ENCODE data around the gene SCFD2. TPM values are rescaled to one million over a fixed set of nuclear protein-coding genes. Genes with fewer than 3 reads are reported as not detected.
A peak's percentile ranks its signal among the peaks of the same experiment; 100 is the strongest.

Gene SCFD2
- polyA plus RNA-seq, 1 donor: 10.3 TPM

DNA sequence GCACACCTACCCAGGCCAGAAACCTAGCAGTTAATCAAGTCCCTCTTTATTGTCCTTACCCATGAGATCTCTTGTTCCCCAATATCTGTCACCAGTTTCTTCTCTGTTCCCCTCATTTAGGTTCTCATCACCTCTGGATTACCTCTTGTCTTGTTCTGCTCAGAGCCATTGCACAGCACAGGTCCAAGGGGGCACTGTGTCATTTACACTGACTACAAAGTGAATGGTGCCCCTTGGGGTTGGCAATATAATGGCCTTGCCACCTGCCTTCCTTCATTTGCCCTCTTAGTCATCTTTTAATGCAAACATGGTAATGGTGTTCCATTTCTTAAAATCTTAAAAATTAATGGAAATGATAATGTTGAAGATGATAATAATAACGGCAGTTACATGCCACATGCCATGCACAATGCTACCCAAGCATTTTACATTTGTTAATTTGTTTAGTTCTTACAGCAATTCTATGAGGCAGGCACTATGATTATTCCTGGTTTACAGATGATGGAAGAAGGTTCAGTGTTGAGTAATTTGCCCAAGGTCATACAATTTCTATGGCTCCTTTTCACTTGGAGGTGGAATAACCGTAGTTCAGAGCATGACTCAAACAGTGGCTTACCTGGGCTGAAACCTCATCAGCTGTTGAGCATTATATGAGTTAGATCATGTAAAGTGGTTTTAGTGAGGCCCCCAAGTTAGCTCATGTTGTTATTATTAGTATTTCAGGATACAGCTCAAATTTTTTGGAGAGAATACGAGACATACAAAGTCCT, 385.9 kb downstream of the SCFD2 start:
- DNase-seq: no peak

DNA sequence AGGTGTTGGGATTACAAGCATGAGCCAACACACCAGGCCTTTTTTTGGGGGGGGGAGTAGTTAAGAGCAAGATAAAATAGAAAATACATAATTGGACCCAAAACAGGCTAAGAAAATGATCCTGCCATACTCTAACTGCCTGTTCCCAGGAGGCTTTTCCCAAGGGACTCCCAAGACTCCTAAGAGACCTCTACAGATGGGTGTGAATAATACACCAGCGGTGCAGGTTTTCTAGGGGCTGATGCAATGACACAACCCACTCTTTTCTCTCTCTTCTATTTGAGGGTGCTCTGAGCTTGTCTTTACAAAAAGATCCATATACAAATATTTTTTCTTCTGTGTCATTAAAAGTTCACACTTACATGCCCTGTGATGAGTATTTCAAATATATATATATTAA, 386.8 kb downstream of the SCFD2 start:
- DNase-seq: no peak

DNA sequence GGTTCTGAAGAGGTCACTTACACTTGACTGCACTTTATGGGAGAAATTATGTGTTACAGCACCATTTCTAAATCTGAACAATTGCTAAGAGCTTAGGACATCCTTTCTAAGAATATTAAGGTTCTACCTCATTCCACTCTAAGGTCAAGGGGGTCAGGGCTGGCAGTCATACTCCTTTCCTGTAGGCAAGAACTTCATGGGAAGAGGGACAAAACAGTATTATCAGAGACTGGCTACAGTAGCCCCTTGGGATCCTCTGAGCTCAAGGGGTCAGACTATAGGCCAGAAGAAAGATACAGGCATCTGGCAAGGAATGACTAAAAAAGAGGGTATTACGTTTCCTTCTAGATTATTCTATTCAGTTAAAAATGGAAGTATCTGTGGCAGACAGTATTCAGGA, 388.6 kb downstream of the SCFD2 start:
- no peak for DNase-seq

DNA sequence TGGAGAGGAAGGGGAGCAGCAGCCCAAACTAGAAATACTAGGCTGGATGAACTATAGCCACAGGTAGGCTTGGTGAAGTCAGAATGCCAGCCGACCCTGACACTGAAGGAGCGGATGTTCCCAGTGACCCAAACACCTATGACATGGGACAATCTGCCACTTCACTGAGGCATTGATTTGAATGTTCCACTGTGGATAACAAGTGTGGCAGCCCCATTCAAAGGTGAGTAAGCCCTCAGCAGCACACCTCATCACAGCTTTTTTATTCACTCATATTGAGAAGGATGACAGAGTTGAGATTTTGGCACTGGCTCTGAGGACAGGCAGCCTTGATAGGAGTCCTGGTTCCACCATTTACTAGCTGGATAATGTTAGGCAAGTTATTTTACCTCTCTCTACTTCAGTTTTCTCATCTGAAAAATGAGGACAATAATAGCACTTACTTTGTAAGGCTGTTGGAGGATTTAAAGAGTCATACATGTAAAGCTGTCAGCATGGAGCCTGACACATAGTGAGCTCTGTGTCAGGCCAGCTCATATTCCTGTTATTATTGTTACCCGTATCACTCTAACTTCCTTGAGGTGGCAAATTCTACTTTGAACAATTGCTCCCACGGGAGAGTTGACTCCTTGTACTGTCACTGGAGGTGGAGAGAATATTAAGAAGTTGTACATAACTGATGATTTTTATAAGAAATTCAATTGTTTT, 389.2 kb downstream of the SCFD2 start:
- no peak for DNase-seq

DNA sequence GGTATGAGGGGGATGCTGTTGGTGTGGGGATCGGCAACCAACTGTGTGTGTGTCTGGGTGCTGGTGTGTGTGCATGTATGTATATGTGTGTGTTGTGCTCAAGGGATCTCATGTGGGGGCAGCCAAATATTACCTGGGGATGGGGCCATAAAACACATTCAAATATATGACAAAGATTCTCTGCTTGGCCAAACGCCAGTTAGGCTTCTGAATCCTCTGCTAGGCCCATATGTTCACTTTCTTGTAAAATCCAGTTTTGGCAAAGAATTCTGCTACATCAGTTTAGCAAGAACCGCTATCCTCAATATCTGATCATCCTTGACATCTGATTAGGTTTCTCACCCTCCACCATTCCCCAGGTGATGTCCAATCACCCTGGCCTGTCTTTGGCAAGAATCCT, 397.2 kb downstream of the SCFD2 start:
- DNase-seq: no peak

DNA sequence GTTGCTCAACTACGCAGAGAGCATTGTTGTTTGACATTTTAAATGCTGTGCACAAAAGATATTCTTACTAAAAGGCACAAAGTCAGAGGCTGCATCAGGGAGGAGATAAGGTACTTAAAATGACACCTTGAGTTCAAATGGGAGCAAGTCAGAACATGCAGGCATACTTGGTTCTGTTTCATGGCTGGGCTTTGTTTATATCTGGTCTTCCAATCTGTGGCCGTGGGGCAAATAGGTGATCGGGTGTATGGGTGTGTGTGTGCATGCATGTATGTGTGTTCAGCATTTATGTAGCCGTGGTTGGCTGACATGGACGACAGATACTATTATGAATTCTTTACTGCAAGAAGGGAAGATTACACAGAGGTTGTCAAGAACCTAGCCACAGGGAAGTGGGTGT, 397.6 kb downstream of the SCFD2 start:
- DNase-seq: no peak

DNA sequence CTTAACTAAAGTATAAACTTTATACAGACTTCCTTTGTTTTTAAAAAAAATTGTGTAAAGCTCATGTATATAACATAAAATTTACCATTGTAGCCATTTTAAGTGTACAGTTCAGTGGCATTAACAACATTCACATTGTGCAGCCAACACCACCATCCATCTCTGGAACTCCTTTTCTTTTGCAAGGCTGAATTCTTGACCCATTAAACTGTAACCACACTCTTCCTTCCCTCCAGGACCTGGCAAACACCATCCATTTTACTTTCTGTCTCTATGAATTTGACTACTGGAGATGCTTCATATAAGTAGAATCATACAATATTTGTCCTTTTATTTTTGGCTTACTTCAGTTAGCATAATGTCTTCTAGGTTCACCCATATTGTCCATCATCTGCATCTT, 399.1 kb downstream of the SCFD2 start:
- no peak for DNase-seq

DNA sequence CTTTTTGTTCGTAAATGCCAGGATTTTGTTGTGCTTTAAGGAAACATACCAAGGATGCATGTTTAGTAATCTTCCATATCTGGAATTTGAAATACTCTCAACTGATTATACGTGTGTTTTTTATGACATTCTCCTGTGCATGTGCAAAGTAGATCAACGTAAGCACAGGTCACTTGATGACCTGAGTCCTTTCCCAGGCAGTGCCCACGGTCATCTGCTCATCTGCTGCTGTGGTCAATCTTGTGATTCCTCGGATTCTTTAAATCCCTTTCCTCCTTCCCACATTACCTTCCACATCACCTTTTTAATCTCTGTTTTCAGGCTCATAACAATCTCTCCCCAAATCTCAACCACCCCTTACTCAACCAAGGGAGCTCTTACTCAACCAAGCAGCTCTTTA, 399.7 kb downstream of the SCFD2 start:
- no peak for DNase-seq

DNA sequence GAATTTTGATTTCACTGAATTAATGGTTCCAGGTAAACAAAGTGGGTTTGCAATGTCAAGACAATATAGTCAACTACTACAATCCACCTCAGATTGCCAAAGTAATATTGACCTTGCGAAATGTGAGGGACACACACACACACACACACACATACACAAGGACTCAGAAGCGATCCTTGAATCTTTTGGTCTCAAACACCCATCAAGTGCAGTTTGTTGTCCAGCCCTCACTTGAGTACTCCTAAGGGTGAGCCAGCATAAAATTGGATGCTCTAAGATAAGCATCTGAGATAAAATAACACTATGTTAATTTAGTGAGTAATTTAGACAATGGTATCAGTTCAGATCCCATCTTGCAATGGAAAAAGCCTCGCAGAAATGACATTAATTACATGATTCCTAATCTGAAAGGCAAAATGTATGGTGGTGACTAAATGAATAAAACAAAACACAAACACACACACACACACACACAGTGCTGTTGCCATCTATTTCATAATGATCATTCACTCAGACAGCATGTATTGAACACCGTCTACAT, 401.2 kb downstream of the SCFD2 start:
- no peak for DNase-seq

DNA sequence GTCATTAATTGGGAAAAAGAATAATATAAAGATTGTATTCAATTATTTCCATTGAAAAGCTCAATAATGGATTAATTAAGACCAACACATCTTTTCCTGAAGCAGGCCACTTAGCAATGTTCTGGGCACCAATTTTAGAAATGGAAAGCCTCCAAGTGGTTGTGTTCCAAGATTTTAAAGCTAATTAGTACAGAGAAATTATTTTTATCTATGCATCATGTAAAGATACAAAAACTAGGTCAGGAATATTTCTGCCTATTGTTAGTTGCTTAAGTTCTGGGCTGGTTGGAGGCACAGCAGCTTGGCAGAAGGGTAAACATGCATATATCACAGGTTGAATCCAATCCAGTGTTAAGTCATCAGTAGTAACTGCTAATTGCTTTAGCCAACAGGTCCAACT, 401.9 kb downstream of the SCFD2 start:
- no peak for DNase-seq

DNA sequence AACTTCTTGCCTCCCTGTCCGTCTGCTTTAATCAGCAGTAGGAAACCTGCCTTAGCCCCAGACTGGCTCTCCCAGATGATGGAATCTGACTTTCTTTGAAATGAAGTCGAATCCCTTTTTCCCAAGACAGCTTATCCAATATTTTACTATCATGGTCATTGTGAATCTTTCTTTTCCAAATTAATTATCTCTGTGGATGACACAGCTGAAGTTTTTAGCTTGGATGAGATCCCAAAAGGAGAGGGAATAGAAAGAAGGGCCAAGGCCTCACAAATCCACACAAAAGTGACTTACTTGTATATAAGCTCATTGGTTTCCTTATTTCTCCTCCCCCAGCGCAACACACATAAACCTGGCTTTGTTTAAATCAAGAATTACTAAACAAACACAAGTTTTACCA, 403.1 kb downstream of the SCFD2 start:
- DNase-seq: no peak

DNA sequence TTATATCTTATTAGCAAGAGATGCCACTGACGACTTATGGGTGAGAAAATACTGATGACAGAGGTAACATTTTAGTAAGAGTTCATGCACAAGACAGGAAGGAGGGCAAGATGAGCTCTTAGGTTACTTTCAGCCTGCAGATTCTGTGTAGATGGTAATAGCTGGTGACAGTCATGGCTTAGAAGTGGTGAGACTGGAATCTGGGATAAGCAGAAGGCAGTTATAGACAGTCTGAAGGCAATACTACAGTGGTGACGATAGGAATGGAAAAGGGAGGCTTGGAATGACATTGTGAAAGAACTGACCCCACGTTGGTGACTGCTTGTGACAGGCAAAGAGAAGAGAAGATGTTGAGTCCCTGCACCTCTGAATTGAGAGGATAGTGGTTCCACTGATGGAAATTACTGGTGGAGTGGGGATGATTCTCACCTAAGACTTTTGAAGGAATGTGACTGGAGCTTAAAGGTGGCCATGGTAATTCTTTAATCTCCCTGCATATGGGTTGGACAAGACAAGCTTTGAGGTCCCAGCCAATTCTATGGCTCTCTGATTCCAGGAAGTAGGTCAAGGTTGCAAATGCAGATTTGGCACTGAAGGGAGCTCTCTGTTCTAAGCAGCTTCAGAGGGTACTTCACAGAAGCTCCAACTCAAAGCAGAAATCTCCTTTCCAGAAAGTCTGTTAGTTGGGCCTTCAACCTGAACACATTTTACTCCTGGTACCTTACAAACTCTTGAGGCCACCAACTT, 404.0 kb downstream of the SCFD2 start:
- no peak for DNase-seq

DNA sequence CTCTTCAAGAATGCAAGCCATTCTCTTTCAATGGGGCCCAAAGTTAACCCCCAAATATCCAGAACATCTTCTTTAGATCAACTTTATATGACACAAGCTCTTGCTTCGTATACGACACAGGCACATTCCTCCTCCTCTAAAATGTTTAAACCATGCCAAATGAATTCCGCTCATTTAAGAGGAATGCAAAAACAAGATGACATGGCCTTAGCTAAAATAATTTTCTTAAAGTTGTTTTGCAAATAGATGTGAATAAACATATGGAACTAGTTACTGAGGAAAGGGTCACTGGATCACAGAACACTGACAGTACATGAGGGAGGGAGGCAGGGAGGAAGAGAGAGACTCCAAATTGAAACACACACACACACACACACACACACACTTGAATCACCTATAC, 406.3 kb downstream of the SCFD2 start:
- no peak for DNase-seq

DNA sequence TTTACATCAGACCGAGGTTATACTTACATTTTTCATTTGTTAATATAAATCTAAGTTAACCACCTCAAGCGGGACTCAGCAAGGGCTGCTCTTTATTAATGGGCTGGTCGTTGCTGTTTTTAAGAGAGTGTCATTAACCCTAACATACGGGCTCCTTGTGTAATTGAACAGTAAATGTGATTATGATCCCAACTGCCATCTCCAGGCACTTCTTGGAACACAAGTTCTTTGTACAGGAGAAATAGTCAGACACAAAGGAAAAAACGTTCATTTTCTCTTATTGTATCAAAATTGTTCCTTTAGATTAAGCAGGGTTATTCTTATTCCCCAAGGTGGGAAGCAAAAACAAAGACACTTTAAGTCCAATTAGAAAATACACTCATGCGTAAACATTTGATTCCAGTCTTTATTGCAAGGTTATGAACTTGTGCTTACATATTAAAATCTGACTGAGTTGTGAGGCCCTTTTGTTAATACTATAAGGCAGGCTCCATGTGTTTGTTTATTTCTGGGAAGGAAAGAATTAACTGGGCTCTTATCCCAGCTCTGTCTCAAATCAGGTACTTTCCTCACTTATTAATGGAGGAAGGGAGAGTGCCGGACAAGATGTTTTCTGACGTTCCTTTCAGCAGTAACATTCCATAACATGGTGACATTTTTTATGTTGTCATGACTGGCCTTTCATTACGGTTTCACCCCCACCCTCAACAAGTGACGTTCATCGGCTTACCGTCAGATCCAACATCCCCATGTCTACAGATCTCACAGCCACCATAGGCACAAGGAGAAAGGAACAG, 407.8 kb downstream of the SCFD2 start:
- peak; percentile 33 for DNase-seq

DNA sequence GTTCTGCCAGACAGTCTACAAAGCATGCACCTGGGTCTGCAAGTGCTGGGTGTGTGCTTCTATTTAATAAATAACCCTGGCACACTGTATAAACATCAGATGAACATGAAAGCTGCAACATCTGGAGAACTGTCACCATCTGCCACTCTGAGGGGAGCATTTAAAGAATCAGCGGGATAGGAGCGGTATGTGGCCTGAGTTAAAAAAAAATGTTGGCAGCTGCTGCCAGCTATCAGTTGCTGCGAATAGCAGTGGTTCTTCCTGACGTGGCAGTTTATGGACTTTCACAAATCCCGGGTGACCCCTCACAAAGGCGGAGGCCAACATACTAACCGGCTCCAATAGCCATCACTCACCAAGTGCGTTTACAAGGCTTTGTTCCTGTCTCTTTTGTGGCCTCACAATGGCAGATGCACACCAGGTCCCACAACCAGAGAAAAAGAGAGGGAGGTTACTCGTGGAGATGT, 408.6 kb downstream of the SCFD2 start:
- peak; percentile 38 for DNase-seq

DNA sequence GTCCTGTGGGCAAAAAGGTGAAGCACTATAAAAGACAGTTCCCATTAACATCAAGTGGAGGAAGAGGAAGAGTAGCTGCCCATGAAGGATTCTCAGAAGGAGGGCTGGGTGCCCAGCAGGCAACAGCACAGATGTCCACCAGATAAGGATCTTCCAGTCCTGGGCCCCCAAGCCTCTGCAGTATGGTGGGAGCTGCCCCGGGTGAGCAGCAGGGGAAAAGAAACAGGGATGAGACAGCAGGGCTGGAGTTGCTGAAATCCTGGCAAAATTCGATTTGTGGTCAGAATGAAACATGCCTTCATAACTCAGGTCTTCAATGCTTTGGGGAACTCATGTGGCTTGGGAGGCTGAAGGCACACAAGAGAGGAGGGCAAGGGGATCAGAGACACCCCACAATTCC, 409.2 kb downstream of the SCFD2 start:
- DNase-seq: no peak

DNA sequence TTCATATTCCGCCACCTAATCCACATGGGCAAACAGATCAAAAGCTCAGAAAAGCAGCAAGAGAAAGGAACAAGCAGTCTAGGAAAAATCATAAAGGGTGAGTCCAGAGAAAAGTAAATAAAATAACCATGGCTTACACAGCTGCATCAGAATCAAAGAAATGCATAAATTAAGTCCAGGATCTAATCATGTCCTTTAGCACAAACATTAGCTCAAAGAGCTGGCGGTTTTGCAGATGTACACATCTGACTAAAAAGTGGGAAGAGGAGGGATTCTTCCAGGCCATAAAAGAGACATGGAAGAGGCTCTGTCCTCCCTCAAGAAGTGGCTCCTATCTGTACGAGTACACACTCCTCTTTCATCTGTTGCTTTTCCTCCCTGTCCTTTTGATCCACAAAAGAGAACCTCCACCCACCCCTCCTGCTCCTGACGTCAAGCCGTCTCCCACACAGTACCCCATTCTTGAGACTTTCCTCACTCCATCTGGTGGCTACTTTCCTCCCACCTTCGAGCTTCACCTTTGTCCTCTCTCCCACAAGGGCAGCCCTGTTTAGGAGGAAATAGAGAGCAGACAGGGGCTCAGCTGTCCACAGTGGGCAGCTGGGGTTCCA, 411.2 kb downstream of the SCFD2 start:
- no peak for DNase-seq

DNA sequence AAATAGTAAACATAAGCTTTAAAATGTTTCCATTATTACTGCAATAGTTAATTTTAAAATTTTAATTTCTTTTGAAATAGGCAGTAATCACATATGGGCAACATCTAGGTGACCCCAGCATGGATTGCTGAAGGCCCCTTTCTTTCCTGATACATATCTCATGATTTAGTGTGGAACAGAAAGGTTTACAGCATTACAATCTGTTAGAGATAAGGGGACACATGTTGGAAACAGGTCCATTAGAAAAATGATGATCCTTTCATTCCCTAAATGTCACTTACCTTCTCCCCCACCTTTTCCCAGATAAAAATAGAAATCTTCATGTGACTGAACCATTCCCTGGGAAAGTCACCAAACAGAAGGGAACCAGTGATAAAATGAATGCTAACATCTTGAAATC, 413.3 kb downstream of the SCFD2 start:
- DNase-seq: no peak

DNA sequence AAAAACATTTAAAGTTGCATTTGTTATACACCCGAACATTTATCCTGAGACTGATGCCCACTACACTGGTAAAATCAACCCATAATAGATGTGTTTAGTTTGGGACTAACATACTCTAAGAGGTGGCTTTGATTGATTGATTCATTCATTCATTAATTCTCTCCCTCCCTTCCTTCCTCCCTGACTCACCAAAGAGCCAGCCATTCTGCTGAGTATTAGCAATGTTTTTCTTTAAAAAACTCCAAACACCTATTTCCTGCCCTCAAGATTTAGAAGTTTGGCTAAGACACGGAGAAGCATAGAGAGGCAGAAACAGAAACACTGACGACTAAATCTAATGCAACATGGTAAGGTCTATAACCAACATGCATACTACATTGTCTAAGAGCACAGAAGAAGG, 414.8 kb downstream of the SCFD2 start:
- DNase-seq: no peak

DNA sequence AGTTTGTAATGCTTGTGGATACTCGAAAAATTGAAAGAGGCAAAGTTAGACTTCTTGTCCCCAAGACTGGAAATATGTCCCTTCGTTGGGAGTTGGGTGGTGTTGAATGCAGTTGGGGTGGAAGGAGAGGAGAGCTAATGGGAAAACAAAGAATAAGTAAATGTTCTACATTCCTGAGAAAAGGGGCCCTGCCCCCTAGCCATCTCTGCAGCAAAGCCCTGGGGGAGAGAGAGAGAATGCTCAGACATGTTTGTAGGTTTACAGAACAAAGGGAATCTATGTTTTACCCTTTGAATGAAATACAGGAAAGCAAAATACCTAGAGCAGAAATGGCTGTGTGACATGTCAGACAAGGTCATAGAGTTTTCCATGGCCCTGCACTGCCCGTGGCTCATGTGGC, 415.6 kb downstream of the SCFD2 start:
- DNase-seq: no peak

DNA sequence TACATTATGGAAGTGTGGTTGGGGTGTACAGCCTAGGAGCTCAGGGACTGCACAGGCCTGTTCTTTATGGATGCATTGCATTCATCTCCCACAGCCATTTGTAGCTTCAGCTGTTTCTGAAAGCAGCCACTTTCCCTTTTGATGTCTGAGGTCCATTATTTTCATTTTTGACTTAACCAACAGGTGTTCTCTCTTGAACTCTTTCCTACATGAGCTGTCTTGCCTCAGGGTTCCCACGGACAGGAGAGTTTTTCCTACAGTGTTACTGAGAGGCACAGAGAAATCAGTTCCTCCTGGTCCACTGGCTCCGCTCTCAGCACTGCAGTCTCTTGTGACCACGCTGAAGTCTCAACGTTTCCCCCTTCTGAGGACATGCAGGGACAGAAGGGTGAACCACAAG, 416.5 kb downstream of the SCFD2 start:
- DNase-seq: no peak

DNA sequence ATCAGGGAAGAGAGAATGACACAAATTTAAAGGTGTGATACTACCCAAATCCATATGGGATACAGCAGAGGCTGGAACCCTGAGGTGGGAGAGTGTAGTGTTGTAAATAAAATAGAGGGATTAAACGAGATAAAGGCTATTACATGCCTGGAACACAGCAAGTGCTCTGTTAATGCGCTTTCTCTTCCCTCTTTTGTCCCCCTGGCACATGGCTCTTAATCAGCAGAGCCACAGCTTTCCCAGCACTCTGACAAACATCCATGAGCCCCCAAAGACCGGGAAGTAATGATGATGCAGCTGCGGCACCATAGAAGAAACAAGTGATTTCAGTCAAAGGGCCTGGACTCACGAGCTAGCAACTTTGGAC, 417.8 kb downstream of the SCFD2 start:
- no peak for DNase-seq
